Vagina (tissue), 2 donors: ENCODE measurements around the gene ITFG1. TPM values are rescaled to one million over a fixed set of nuclear protein-coding genes. Genes with fewer than 3 reads are reported as not detected.

Experiments
- DNase-seq, 2 donors: peaks; one replicate each; pipeline ENCODE4 v3.0.0-alpha.2; 2017; ENCODE audit errors: extremely low spot score in 2 of 2
- H3K27ac ChIP-seq: fragments of 200-600 bp; sonication (generic); one replicate; pipeline ENCODE4 v1.5.1; 2019
- H3K27me3 ChIP-seq: fragments of 200-600 bp; sonication (generic); one replicate; pipeline ENCODE4 v1.5.1; 2019
- H3K36me3 ChIP-seq, 2 donors: fragments of 200-600 bp; sonication (generic); one replicate each; pipeline ENCODE4 v1.5.1; 2017 to 2019
- H3K4me1 ChIP-seq: fragments of 200-600 bp; sonication (generic); one replicate; pipeline ENCODE4 v1.5.1; 2019
- H3K4me3 ChIP-seq, 2 donors: fragments of 200-600 bp; sonication (generic); 1 replicate in 1 of 2; 2 replicates in 1 of 2; pipeline ENCODE4 v1.5.1; 2016 to 2019
- H3K9me3 ChIP-seq: fragments of 200-600 bp; sonication (generic); one replicate; pipeline ENCODE4 v1.5.1; 2019
- CTCF ChIP-seq, 3 experiments: fragments of 450-650 bp in 2 of 3; fragments of 200-600 bp in 1 of 3; sonication (generic) in 1 of 3; IDR thresholded peaks; one replicate each; pipeline ENCODE4 v1.5.1; 2017 to 2019; ENCODE audit warnings: antibody characterized with exemption in 3 of 3, mild to moderate bottlenecking in 2 of 3, moderate library complexity in 2 of 3
- POLR2A ChIP-seq, 2 donors: fragments of 450-650 bp; IDR thresholded peaks; one replicate each; pipeline ENCODE4 v1.6.1; 2017; ENCODE audit warnings: antibody characterized with exemption in 2 of 2, mild to moderate bottlenecking in 2 of 2, moderate library complexity in 2 of 2
- POLR2AphosphoS5 ChIP-seq, 2 donors: sonication (generic); formaldehyde crosslinking; IDR thresholded peaks; one replicate each; pipeline ENCODE4 v1.9.0; 2017; ENCODE audit warnings: antibody characterized with exemption in 2 of 2, mild to moderate bottlenecking in 2 of 2, low read depth in 1 of 2; ENCODE audit not compliant: insufficient read depth in 1 of 2
- intact Hi-C: fragments of 100-400 bp; cut with DNase I; formaldehyde crosslinking; loops from one replicate; pipeline ENCODE4 v1.15.1; 2023
- total RNA-seq: library from RNA; depleted of rRNA; stranded (reverse); fragments of >200 nt; gene quantifications from one replicate; pipeline ENCODE4 v1.2.3, GENCODE V29; 2016

Gene ITFG1
- total RNA-seq, 1 donor from 2014 or later, result 24.8 TPM

GRCh38 chr16:47284999-47285398 is 175.9 kb downstream of the ITFG1 start:
- Histone ChIP-seq H3K27ac (no peak overlapping the region), H3K27me3 (no peaks in the 10 kb centered on the region), H3K4me1 (no peaks in the 10 kb centered on the region), H3K4me3 (no peak overlapping the region), H3K9me3 (no peaks in the 10 kb centered on the region), H3K36me3 (no peaks in the 10 kb centered on the region)
- TF ChIP-seq POLR2AphosphoS5 (IDR thresholded peaks at IDR 0.05; ENCODE audit: insufficient read depth in 1 of 2, low read depth in 1 of 2), result no peak
- DNase-seq, result no peak
- intact Hi-C loops, result no loop called here

- DNase-seq, result no peak
- TF ChIP-seq CTCF (IDR thresholded peaks at IDR 0.05) (no peak), POLR2AphosphoS5 (IDR thresholded peaks at IDR 0.05; ENCODE audit: insufficient read depth in 1 of 2, low read depth in 1 of 2) (no peak), POLR2A (IDR thresholded peaks at IDR 0.05) (no peak)
- Histone ChIP-seq H3K36me3 (no peaks in the 10 kb centered on the region), H3K27ac (no peak overlapping the region), H3K9me3 (no peaks in the 10 kb centered on the region), H3K4me3 (no peak overlapping the region), H3K27me3 (no peaks in the 10 kb centered on the region), H3K4me1 (no peaks in the 10 kb centered on the region)
- intact Hi-C loops, result no loop called here
Observed at GRCh38 chr16:47278306-47278970, 182.4 kb downstream of the ITFG1 start.

- Histone ChIP-seq H3K27me3 (no peaks in the 10 kb centered on the region), H3K9me3 (no peaks in the 10 kb centered on the region), H3K27ac (no peak overlapping the region), H3K4me3 (no peak overlapping the region), H3K36me3 (no peaks in the 10 kb centered on the region), H3K4me1 (no peaks in the 10 kb centered on the region)
- no peak for TF ChIP-seq POLR2A (IDR thresholded peaks at IDR 0.05)
- TF ChIP-seq CTCF (IDR thresholded peaks at IDR 0.05), result no peak
- no peak for TF ChIP-seq POLR2AphosphoS5 (IDR thresholded peaks at IDR 0.05; ENCODE audit: insufficient read depth in 1 of 2, low read depth in 1 of 2)
- intact Hi-C loops, result no loop called here
- DNase-seq, result no peak
Observed at GRCh38 chr16:47276522-47276921, 184.3 kb downstream of the ITFG1 start.

- no peak for DNase-seq
- no peaks in the 10 kb centered on the region for H3K9me3 ChIP-seq
- H3K4me1 ChIP-seq, result no peaks in the 10 kb centered on the region
- intact Hi-C loops, result no loop called here
- TF ChIP-seq POLR2A (IDR thresholded peaks at IDR 0.05) (no peak), POLR2AphosphoS5 (IDR thresholded peaks at IDR 0.05; ENCODE audit: insufficient read depth in 1 of 2, low read depth in 1 of 2) (no peak), CTCF (IDR thresholded peaks at IDR 0.05) (no peak)
- H3K27me3 ChIP-seq, result no peaks in the 10 kb centered on the region
- no peak overlapping the region for H3K27ac ChIP-seq
- no peak overlapping the region for H3K4me3 ChIP-seq
- H3K36me3 ChIP-seq, result no peaks in the 10 kb centered on the region
Observed at GRCh38 chr16:47262938-47263337, 197.9 kb downstream of the ITFG1 start.

- DNase-seq, result no peak
- peaks cover 0 to 7% of the 10 kb centered on the region in 2 donors for H3K36me3 ChIP-seq
- no peaks in the 10 kb centered on the region for H3K9me3 ChIP-seq
- no peak overlapping the region for H3K4me3 ChIP-seq
- no peaks in the 10 kb centered on the region for H3K4me1 ChIP-seq
- intact Hi-C loops, result no loop called here
- no peak overlapping the region for H3K27ac ChIP-seq
- no peaks in the 10 kb centered on the region for H3K27me3 ChIP-seq
- TF ChIP-seq CTCF (IDR thresholded peaks at IDR 0.05), result no peak
- no peak for TF ChIP-seq POLR2AphosphoS5 (IDR thresholded peaks at IDR 0.05; ENCODE audit: insufficient read depth in 1 of 2, low read depth in 1 of 2)
- no peak for TF ChIP-seq POLR2A (IDR thresholded peaks at IDR 0.05)
Observed at GRCh38 chr16:47260503-47260902, 200.4 kb downstream of the ITFG1 start.
